ENCODE data around the gene P2RY12. TPM values are rescaled to one million over a fixed set of nuclear protein-coding genes. Genes with fewer than 3 reads are reported as not detected.

P2RY12 gene
- polyA plus RNA-seq, 4 donors, result 0.55 to 2.8 (median 0.99) TPM

DNA sequence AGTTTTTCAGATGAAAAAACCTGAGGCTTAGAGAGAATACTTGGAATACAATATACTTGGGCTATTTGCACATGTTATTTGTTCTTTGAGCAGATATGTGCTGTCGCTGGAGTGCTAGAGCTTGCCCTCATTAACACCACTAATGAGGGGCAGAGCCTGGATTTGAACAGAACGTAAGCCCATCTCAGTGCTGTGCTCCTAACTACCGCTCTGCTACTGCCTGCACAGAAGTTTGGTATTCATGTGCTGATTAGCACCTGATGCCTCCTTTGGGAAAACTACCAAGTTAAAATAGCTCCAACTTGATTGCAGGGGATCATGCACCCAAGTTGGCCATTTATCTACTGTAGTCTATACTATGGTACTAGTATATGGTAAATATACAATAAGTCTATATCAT, 71.6 kb downstream of the P2RY12 start:
- DNase-seq (ENCODE audit: low read depth in 4 of 4, low spot score in 3 of 4), result no peak

DNA sequence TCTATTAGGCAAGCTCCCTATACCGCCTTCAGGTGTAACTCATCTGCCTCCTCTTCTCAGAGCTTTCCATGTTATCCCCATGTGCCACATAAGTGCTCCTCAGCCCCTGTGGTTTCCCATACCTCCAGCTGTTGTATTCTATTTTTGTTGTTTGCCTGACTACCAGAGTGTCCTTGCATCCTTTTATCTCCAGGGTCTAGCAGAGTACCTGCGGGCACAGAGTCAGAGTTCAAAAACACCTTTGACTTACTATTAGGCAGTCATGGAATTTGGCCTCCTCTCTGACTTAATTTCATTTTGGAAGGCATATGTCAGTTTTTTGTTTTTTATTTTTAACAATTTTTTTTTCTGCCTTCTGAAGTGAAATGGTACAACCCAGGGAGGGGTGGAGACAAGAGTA, 75.0 kb downstream of the P2RY12 start:
- no peak for DNase-seq (ENCODE audit: low read depth in 4 of 4, low spot score in 3 of 4)

DNA sequence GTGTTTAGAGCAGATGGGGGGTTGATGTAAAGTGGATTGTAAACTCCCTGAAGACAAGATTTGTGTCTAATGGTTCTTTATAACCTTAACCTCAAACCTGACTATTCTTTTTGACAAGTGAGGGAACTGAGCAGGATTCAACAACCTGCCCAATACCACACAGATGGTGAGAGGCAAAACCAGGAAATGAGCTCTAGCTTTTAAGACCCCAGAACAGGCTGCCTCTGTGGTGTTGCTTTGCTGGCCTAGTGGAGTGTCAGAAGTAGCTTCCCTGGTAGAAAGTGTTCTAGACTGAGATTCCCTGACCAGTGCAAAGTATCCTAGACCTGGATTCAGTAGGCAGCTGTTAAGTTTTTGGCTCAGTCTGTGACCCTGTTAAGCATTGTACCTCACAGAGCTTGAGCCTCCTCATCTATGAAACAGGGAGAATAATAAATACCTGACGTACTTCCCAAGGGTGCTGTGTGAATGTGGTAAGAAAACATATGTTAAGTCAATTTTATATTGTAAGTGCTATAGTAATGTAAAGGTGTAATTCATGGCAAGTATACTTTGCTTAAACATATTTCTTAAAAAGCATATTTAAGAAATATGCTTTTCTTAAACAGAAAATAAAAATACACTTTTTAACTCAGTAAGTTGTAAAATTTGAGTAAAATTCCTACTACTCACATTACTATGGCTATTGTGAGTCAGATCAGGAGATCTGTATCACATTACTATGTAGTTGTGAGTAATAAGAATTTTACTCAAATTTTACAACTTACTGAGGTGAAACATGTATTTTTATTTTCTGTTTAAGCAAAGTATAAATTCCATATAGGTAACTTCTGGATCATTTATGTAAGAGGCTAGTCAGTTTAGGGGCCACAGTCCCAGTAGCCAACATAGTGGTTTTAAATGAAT, 76.7 kb downstream of the P2RY12 start:
- no peak for DNase-seq (ENCODE audit: low read depth in 4 of 4, low spot score in 3 of 4)

DNA sequence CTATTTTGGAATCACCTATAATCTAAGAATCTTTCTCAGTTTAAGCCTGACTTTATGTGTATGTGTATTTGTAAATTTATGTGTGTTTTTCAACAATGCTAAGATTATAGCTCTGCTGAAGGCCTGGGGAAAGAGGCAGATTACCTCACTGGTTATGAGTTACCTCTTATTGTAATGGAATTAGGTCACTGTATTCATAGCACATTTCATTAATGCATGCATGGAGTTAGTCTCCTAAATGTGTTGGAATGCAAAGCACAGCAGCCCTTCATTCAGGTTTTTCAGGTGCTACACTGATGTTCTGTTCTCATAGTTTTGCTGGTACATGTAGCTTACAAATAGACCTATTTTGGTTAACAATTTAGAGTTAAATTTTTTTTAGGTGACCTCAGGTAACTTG, 77.4 kb downstream of the P2RY12 start:
- no peak for DNase-seq (ENCODE audit: low read depth in 4 of 4, low spot score in 3 of 4)

DNA sequence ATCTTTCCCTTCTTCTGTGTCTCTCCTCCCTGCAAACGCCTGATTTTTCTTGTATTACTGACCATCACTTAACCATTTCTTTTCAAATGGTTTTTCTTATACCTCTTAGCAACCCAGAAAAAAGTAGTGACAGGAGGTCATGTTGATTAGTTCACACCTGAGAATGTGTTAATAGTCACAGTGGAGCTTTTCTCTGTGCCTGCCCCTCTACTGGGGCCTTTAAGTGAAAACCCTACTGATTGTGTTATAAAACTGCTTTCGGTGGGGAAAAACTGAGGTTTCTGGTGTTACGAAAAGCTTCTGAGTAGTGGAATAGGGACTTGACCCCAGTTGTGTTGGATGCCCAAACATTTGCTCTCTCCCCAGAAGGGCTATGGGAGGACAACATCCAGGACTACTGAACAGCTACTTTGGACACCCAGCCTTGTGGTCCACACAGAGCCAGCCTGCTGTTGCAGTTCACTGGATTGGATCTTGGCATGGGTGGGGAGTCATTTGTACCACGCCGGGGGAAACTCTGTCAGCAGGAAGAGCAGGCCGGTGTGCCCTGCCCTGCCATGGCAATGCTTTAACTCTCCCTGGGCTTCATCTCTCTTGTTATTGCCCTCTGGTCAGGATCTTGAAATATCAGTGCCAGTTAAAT, 78.3 kb downstream of the P2RY12 start:
- DNase-seq (ENCODE audit: low read depth in 4 of 4, low spot score in 3 of 4), result no peak

DNA sequence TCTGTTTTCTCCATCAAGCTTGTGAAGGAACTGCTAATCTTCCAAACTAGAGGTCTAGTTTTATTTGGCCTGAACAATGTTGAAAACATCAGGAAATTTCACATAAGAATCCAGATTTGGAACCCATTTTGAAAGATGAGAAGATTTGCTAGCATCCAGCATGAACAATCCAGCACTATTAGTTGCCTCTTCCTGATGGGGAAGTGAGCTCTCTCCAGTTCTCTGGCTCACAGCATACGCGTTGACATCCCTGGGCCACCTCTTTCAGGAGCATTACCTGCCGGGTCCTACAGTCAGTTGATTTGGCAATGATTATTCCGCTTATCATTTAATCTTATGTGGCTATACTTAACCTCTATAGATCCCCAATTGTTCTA, 78.8 kb downstream of the P2RY12 start:
- DNase-seq (ENCODE audit: low read depth in 4 of 4, low spot score in 3 of 4), result no peak

DNA sequence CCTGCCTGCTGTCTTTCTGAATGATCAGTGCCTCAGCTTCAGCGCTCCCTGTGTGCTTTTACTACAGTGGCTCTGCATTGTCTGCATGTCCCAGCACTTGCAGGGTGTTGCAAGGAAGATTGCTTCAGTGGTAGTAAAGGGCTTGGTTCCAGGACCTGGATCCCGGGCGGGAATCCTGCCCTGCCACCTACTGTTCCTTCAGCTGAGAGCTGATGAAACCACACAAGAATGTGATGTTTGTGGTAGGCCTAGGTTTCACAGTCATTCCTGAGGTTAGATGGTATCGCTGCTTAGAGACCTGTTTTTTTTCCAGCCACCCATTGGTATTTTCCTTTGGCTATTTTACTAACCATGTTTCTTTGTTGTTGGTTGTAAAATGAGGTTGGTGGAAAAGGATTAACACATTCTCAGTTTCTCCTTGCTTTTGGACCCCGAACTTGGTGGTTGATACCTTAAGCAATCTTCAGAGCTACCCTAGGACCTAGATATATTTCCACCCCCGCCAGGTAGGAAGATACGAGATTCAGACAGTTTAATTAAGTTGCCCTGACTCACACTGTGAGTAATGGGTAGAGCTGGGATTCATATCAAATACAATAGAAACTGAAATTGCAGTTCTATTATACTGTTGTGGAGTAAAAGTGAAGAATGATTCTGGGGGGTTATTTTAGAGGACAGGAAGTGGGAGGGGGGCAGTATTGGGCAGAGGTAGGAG, 79.3 kb downstream of the P2RY12 start:
- no peak for DNase-seq (ENCODE audit: low read depth in 4 of 4, low spot score in 3 of 4)

DNA sequence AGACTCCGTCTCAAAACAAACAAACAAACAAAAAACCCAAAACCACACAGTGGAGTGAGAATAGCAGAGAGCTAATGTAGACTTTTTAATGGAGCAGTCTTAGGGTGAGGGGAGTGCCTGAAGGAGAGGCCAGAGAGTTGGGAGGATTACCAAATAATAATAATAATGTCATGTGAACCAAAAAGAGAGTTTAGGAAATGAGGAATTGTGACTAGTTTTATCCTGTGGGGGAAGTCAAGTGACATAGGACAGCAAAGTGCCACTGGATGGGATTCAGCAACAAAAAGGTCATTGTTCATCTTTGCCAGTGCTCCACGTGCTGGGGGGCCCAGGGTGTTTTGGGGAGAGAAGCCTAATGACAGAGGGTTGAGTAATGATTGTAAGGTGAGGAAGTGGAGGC, 80.8 kb downstream of the P2RY12 start:
- no peak for DNase-seq (ENCODE audit: low read depth in 4 of 4, low spot score in 3 of 4)

DNA sequence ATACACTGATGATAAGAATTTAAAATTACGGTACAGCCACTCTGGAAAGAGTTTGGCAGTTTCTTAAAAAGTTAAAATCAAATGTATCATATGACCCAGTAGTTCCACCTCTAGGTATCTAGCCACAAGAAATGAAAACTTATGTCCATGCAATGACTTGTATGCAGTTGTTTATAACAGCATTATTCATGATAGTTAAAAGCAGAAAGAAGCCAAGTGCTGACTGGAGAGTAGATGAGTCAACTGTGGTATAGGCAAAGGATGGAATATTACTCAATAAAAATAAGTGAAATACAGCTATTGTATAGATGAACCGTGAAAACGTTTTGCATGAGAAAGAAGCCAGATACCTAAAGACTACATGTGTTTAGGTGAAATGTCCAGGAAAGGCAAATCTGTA, 82.8 kb downstream of the P2RY12 start:
- DNase-seq (ENCODE audit: low read depth in 4 of 4, low spot score in 3 of 4), result no peak

DNA sequence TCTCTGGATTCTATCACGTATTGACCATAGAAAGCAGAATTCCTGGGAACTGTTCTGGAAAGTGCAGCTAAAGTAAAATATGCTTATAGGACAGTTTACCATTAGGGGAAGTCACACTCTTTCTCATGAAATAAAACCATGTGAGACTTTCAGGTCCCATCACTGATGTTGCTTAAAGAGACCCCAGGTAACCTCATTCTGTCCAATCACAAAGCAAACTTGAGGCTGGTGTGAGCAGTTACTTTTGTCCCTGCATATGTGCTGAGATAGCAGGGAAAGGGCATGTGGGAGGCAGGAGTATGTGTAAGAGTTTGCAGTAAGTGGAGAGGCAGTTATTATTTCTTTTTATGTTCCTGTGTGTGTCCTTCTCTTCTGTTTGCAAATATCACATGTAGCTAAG, 84.0 kb downstream of the P2RY12 start:
- DNase-seq (ENCODE audit: low read depth in 4 of 4, low spot score in 3 of 4), result no peak

DNA sequence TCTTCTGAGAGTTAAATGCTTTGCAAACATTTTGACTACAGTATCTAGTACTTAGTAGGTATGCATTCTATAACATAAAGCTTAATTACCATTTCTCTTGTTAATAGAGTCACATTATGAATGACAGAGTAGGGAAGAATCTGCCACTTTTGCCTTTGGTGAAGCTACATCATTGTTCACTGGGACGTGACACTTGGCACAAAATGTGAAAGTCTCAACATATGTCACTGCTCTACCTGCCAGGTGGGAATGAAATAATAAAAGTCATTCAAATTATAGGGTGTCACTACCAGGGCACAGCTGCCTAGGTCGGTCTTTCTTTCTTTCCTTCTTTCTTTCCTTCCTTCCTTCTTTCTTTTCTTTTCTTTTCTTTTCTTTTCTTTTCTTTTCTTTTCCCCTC, 85.5 kb downstream of the P2RY12 start:
- no peak for DNase-seq (ENCODE audit: low read depth in 4 of 4, low spot score in 3 of 4)

DNA sequence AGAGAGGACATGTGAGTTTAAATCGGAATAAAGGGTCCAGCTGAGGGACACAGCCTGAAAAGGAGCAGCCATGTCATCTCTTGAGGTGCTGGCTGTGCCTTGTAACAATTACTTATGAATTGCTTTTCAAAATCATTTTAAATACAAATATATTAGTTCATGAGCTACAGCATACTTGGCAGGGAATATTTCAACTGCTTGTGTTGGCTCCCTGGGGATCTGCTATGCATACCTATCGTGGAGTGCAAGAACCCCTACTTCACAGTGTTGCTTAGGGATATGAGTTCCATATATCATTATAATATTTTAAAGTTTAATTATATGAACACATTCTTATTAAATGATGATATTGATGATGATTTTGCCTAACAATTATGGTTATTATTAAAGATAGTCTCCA, 87.1 kb downstream of the P2RY12 start:
- no peak for DNase-seq (ENCODE audit: low read depth in 4 of 4, low spot score in 3 of 4)

DNA sequence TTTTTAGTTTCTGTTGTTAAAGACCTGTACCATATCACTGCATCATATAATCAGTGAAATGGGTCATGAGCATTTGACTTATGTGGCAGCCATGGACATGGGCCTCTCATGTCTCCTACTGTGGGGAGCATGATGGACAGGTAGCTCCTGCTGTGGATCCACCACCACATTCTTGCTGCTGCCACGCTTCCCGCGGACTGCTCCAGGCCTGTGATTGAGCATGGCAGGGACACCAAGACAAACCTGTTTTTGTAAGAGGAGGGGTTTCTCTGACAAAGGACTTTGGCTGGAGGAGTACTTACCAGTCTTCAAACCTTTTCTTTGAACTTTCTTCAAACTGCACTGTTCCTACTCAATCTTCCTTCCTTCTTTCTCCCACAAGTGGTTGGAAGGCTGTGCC, 88.3 kb downstream of the P2RY12 start:
- DNase-seq (ENCODE audit: low read depth in 4 of 4, low spot score in 3 of 4), result no peak

DNA sequence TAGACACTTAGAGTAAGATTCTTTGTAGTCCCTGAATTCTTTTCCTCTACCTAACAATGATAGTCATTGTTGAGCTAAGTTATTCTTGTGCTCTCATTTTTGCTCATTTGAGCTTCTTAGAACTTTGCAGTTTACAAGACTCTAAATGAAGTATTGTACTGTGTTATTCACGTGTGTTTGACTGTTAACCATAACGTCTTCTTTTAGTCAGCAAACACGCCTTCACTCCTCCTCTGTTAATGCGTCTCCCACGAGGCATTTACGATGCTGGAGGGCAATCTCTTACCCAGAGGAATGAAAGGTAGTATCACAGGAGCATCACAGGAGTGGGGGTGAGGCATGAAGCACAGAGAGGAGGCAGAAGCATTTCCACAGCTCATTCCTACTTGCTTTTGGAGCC, 91.4 kb downstream of the P2RY12 start:
- no peak for DNase-seq (ENCODE audit: low read depth in 4 of 4, low spot score in 3 of 4)

DNA sequence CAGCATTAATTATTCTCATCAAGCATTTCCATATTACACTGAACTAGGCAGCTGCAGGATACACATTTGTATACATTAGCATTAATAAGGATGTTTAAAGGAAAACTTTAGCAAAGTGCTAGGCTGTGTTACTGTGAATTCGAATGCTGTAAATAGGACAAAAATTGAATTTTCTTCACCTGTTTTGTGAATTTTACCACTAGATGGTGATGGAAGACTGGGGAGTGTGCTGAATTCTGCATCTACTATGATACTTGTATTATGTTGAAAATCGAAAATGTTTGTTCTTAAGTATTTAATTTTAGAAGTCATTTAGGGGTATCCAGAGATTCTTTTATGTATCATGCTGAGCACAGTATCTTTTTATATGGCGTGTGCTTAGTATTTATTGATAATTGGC, 93.9 kb downstream of the P2RY12 start:
- no peak for DNase-seq (ENCODE audit: low read depth in 4 of 4, low spot score in 3 of 4)

DNA sequence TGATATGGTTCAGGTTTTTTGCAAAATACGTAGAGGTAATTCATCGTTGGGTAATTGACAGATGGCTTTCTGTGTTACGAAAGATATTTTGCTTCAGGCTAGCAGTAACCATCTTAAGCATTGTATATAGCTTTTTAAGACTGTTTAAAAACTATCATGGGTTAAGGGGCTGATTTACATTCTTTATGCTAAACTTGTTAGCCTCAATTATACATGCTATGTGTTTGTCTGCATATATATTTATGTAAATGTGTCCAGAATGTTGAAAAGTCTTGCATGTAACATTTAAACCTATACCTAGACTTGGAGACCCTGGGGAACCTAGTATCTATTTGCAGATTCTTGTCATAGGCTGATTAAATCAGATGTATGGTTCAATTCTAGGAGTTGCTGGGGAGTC, 95.1 kb downstream of the P2RY12 start:
- DNase-seq (ENCODE audit: low read depth in 4 of 4, low spot score in 3 of 4), result no peak

Other genes with a start within 250 kb of the P2RY12 start
- under 1 TPM in 3 of 4 donors, not detected in 1; 0.21 to 0.42 (median 0.37) TPM for gene GPR171, start 181.5 kb downstream of the P2RY12 start, polyA plus RNA-seq (ENCODE audit: insufficient read length in 4 of 4)
- under 1 TPM; 0.90 to 0.99 (median 0.94) TPM for gene P2RY14, start 106.2 kb downstream of the P2RY12 start, polyA plus RNA-seq (ENCODE audit: insufficient read length in 4 of 4)
- under 1 TPM in 3 of 4 donors, not detected in 1; 0.11 to 0.40 (median 0.18) TPM for gene GPR87, start 67.9 kb downstream of the P2RY12 start, polyA plus RNA-seq (ENCODE audit: insufficient read length in 4 of 4)
- 1 to 10 TPM in 3 of 4 donors, under 1 TPM in 1; 0.32 to 2.2 (median 1.9) TPM for gene P2RY13, start 55.2 kb downstream of the P2RY12 start, polyA plus RNA-seq (ENCODE audit: insufficient read length in 4 of 4)
- gene IGSF10, start 76.3 kb upstream of the P2RY12 start, polyA plus RNA-seq (ENCODE audit: insufficient read length in 4 of 4), result 1 to 10 TPM; 2.1 to 2.7 (median 2.1) TPM

Measured in right renal pelvis (tissue), 4 donors.